OCI-LY7 (cell line): ENCODE results near the gene VAT1L.

ENCODE experiments used
- EZH2phosphoT487 ChIP-seq: fragments of 200-600 bp; sonication (generic); IDR thresholded peaks from 2 replicates; pipeline ENCODE4 v1.6.1; 2018; ENCODE audit warnings: low read depth, borderline replicate concordance, mild to moderate bottlenecking, mixed run types, antibody characterized with exemption, low read length, moderate library complexity, mixed read lengths
- TF ChIP-seq, protein P1 (sequence below): fragments of 200-600 bp; sonication (generic); conservative IDR thresholded peaks from 2 replicates; pipeline ENCODE4 v1.5.1; 2014; ENCODE audit warnings: mild to moderate bottlenecking, antibody characterized with exemption, low read length, moderate library complexity, mixed read lengths

DNA sequence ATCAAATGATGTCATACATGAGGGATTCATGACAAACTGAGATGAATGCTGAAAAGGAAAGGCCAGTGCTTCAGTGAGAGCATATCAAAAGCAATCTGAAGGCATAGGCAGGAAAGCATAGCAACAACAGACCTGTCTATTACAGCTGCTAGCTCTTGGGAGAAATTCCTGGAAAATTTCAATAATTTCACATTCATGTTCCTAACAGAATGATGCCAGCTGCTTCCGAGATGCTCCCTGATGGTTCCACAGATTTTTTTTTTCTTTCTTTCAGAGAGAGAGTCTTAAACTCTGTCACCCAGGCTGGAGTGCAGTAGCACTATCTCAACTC lies 183.7 kb downstream of the VAT1L start:
- TF ChIP-seq, protein P1, sequence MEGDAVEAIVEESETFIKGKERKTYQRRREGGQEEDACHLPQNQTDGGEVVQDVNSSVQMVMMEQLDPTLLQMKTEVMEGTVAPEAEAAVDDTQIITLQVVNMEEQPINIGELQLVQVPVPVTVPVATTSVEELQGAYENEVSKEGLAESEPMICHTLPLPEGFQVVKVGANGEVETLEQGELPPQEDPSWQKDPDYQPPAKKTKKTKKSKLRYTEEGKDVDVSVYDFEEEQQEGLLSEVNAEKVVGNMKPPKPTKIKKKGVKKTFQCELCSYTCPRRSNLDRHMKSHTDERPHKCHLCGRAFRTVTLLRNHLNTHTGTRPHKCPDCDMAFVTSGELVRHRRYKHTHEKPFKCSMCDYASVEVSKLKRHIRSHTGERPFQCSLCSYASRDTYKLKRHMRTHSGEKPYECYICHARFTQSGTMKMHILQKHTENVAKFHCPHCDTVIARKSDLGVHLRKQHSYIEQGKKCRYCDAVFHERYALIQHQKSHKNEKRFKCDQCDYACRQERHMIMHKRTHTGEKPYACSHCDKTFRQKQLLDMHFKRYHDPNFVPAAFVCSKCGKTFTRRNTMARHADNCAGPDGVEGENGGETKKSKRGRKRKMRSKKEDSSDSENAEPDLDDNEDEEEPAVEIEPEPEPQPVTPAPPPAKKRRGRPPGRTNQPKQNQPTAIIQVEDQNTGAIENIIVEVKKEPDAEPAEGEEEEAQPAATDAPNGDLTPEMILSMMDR, result no peak
- no peak for TF ChIP-seq EZH2phosphoT487
